HFFc6 (cell line): ENCODE data around the gene PTPRR. TPM values are rescaled to one million over a fixed set of nuclear protein-coding genes. Genes with fewer than 3 reads are reported as not detected.

ENCODE experiments used
- DNase-seq: peaks from one replicate; pipeline ENCODE4 v3.0.0-alpha.2; 2018
- H3K27ac Mint-ChIP-seq: 2 replicates; pipeline ENCODE4 v1.8.0; 2020; ENCODE audit warnings: mild to moderate bottlenecking, mixed read lengths
- H3K27me3 Mint-ChIP-seq: 2 replicates; pipeline ENCODE4 v1.8.0; 2021; ENCODE audit warnings: mild to moderate bottlenecking, moderate library complexity, mixed read lengths; ENCODE audit not compliant: insufficient read depth
- H3K36me3 Mint-ChIP-seq: 2 replicates; pipeline ENCODE4 v1.8.0; 2021; ENCODE audit warnings: low read depth, mixed read lengths
- H3K4me1 Mint-ChIP-seq: 2 replicates; pipeline ENCODE4 v1.8.0; 2020; ENCODE audit warnings: low read depth, mixed read lengths
- H3K4me3 Mint-ChIP-seq: 2 replicates; pipeline ENCODE4 v1.8.0; 2020; ENCODE audit warnings: mild to moderate bottlenecking, moderate library complexity, mixed read lengths
- H3K9me3 Mint-ChIP-seq: 2 replicates; pipeline ENCODE4 v1.8.0; 2020; ENCODE audit warnings: mild to moderate bottlenecking, mixed read lengths
- total RNA-seq, 6 experiments: library from RNA; stranded (reverse); fragmentation: NEBNext Ultra II Directional; extraction: Animal tissue kit (Norgen Biotek cat#: 25700); gene quantifications; 2 replicates in 1 of 6; 3 replicates in 5 of 6; pipeline ENCODE4 v1.2.3, GENCODE V29; 2021
- TF ChIP-seq, protein P1 (sequence below): fragments of 200-600 bp; sonication (generic); IDR thresholded peaks from 2 replicates; pipeline ENCODE4 v1.5.0; 2021; ENCODE audit warnings: antibody characterized with exemption, mild to moderate bottlenecking

PTPRR gene
- total RNA-seq, 6 experiments from 2014 or later = 0.40 to 1.1 (median 0.48) TPM

GRCh38 chr12:70837026-70837425 lies 83.5 kb downstream of the PTPRR start:
- H3K27me3 Mint-ChIP-seq = peaks cover 2% of the 10 kb centered on the region; the same call in 1 of the 2 replicates
- H3K9me3 Mint-ChIP-seq = peaks cover 28% of the 10 kb centered on the region
- no peak for DNase-seq
- H3K27ac Mint-ChIP-seq = no peak overlapping the region
- H3K36me3 Mint-ChIP-seq = no peaks in the 10 kb centered on the region
- no peaks in the 10 kb centered on the region for H3K4me1 Mint-ChIP-seq
- H3K4me3 Mint-ChIP-seq = no peak overlapping the region
- TF ChIP-seq, protein P1, sequence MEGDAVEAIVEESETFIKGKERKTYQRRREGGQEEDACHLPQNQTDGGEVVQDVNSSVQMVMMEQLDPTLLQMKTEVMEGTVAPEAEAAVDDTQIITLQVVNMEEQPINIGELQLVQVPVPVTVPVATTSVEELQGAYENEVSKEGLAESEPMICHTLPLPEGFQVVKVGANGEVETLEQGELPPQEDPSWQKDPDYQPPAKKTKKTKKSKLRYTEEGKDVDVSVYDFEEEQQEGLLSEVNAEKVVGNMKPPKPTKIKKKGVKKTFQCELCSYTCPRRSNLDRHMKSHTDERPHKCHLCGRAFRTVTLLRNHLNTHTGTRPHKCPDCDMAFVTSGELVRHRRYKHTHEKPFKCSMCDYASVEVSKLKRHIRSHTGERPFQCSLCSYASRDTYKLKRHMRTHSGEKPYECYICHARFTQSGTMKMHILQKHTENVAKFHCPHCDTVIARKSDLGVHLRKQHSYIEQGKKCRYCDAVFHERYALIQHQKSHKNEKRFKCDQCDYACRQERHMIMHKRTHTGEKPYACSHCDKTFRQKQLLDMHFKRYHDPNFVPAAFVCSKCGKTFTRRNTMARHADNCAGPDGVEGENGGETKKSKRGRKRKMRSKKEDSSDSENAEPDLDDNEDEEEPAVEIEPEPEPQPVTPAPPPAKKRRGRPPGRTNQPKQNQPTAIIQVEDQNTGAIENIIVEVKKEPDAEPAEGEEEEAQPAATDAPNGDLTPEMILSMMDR = no peak

DNA sequence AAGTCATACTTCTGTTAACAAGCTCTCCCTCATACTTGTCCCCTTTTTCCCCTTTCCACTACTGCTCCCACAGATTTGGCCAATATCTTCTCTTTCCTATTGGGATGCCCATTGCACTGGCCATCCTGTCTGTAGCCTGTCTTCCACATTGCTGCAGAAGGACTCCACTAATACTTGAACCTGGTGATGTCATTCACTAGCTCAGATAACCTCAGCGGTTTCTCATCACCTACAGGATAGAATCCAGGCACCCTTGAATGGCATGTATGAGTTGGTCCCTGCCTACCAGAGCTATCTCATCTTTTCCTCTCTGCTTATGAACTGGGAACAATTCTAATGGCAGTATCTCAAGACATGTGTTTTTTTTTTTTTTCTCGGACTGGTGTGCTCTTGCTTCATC lies 84.6 kb downstream of the PTPRR start:
- H3K27me3 Mint-ChIP-seq = peaks cover 2% of the 10 kb centered on the region; the same call in 1 of the 2 replicates
- H3K36me3 Mint-ChIP-seq = no peaks in the 10 kb centered on the region
- no peaks in the 10 kb centered on the region for H3K4me1 Mint-ChIP-seq
- no peak overlapping the region for H3K4me3 Mint-ChIP-seq
- TF ChIP-seq, protein P1 = no peak
- no peak for DNase-seq
- peaks cover 28% of the 10 kb centered on the region for H3K9me3 Mint-ChIP-seq
- no peak overlapping the region for H3K27ac Mint-ChIP-seq

- TF ChIP-seq, protein P1 = no peak
- Mint-ChIP-seq H3K27ac (no peak overlapping the region), H3K9me3 (peaks cover 22% of the 10 kb centered on the region), H3K4me1 (no peaks in the 10 kb centered on the region), H3K27me3 (peaks cover 2% of the 10 kb centered on the region; the same call in 1 of the 2 replicates), H3K36me3 (no peaks in the 10 kb centered on the region), H3K4me3 (no peak overlapping the region)
- no peak for DNase-seq
Measured at GRCh38 chr12:70831543-70831942, 89.0 kb downstream of the PTPRR start.

DNA sequence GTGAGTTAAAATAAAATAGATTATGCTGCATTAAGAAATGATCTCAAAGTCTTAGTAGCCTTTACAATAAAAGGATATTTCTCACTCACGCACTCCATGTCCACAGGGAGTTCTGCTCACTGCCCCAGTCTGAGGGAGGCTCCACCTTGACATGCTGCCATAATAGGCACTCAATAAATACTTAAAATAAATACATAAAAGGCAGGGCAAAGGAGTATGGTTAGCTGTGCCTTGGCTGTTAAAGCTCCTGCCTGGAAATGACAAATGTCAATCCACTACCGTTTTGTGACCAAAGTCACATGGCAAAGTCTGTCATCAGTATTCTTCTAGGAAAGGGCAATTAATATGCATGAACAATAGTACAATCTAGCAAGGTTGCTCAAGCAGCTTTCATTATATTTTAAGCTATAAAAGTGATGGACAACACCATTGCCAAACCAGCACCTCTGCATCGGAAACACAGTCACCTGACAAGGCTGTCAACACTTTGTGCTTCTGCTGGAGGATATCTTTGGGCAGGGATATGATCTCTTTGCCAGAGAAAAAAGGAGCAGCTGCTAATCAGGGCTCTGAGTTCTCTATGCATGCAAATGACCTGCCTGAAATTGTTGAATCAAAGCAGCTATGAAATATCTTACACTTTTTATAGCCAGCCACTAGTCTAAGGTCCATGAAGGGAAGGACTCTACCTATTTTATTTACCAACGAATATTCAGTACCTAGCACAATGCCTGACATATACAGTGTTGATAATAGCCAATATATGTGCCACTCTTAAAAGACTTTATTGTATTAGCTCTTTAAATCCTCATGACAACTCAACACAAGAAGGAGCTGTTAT lies 90.1 kb downstream of the PTPRR start:
- Mint-ChIP-seq H3K4me1 (no peaks in the 10 kb centered on the region), H3K4me3 (no peak overlapping the region), H3K27ac (no peak overlapping the region), H3K36me3 (no peaks in the 10 kb centered on the region), H3K9me3 (peaks cover 17% of the 10 kb centered on the region), H3K27me3 (peaks cover 2% of the 10 kb centered on the region; the same call in 1 of the 2 replicates)
- no peak for DNase-seq
- TF ChIP-seq, protein P1 = no peak

- DNase-seq = no peak
- TF ChIP-seq, protein P1 = no peak
- Mint-ChIP-seq H3K27me3 (peaks cover 2% of the 10 kb centered on the region; the same call in 1 of the 2 replicates), H3K27ac (no peak overlapping the region), H3K4me3 (no peak overlapping the region), H3K9me3 (peaks cover 23% of the 10 kb centered on the region), H3K36me3 (no peaks in the 10 kb centered on the region), H3K4me1 (no peaks in the 10 kb centered on the region)
Measured at GRCh38 chr12:70829070-70829469, 91.5 kb downstream of the PTPRR start.
